A673 (cell line): ENCODE results near the gene PLIN4. TPM values are rescaled to one million over a fixed set of nuclear protein-coding genes. Genes with fewer than 3 reads are reported as not detected.

Source experiments
- BruUV-seq: library from RNA; stranded (reverse); fragments of 400-500 nt; replicated peaks from 2 replicates; lab custom pipeline; 2021; lab: Mats Ljungman, UMichigan
- CTCF ChIA-PET: fragments of 300-600 bp; sonication (Branson Sonifier 250); formaldehyde crosslinking; loops from one replicate; lab custom pipeline; 2022; ENCODE audit warnings: antibody characterized with exemption; lab: Charles Lee
- POLR2A ChIA-PET: fragments of 300-600 bp; sonication (Branson Sonifier 250); formaldehyde crosslinking; loops from one replicate; lab custom pipeline; 2022; ENCODE audit warnings: antibody characterized with exemption; ENCODE audit not compliant: low non-redundant PET; lab: Charles Lee
- DNase-seq: peaks from one replicate; pipeline ENCODE4 v3.0.0-alpha.2; 2015; ENCODE audit warnings: low spot score
- H3K27ac ChIP-seq: fragments of 200-600 bp; sonication (generic); 2 replicates; pipeline ENCODE4 v1.5.1; 2016; ENCODE audit warnings: mixed run types, low read depth, mild to moderate bottlenecking, mixed read lengths, antibody characterized with exemption, low read length; ENCODE audit not compliant: poor library complexity, severe bottlenecking
- H3K27me3 ChIP-seq: fragments of 200-600 bp; sonication (generic); replicated peaks from 2 replicates; pipeline ENCODE4 v1.6.1; 2017; ENCODE audit warnings: mixed run types, low read depth, mild to moderate bottlenecking, mixed read lengths, antibody characterized with exemption, low read length; ENCODE audit not compliant: insufficient read depth, poor library complexity
- H3K36me3 ChIP-seq: fragments of 200-600 bp; sonication (generic); 2 replicates; pipeline ENCODE4 v1.6.1; 2016; ENCODE audit warnings: mixed run types, mild to moderate bottlenecking, mixed read lengths, antibody characterized with exemption, low read length; ENCODE audit not compliant: insufficient read depth, poor library complexity, severe bottlenecking
- H3K4me1 ChIP-seq: fragments of 200-600 bp; sonication (generic); 2 replicates; pipeline ENCODE4 v1.6.1; 2017; ENCODE audit warnings: mixed run types, mild to moderate bottlenecking, mixed read lengths, antibody characterized with exemption, low read length; ENCODE audit not compliant: insufficient read depth, poor library complexity, severe bottlenecking
- H3K4me3 ChIP-seq: fragments of 200-600 bp; sonication (generic); 2 replicates; pipeline ENCODE4 v1.5.1; 2016; ENCODE audit warnings: low read depth, mixed run types, mild to moderate bottlenecking, mixed read lengths, low read length; ENCODE audit not compliant: poor library complexity, severe bottlenecking
- H3K9me3 ChIP-seq: fragments of 200-600 bp; sonication (generic); 2 replicates; pipeline ENCODE4 v1.6.1; 2016; ENCODE audit warnings: mixed run types, low read depth, mild to moderate bottlenecking, mixed read lengths, antibody characterized with exemption, low read length; ENCODE audit not compliant: poor library complexity, severe bottlenecking
- EZH2 ChIP-seq: fragments of 200-600 bp; sonication (generic); IDR thresholded peaks from 2 replicates; pipeline ENCODE4 v1.6.1; 2017; ENCODE audit warnings: borderline replicate concordance, low read depth, mild to moderate bottlenecking, mixed read lengths, antibody characterized with exemption, low read length; ENCODE audit not compliant: poor library complexity, severe bottlenecking
- intact Hi-C: fragments of 100-400 bp; cut with micrococcal nuclease; formaldehyde crosslinking; loops from one replicate; pipeline ENCODE4 v1.10.0; 2022; ENCODE audit not compliant: unreplicated experiment
- total RNA-seq: library from RNA; stranded (reverse); gene quantifications from 2 replicates; pipeline ENCODE4 v1.2.3, GENCODE V29; 2021
- TF ChIP-seq, protein P1 (sequence below): fragments of 300-800, 200-600 bp; sonication (generic); conservative IDR thresholded peaks from 2 replicates; pipeline ENCODE4 v1.5.1; 2017; ENCODE audit warnings: low read depth, mild to moderate bottlenecking, antibody characterized with exemption, low read length, moderate library complexity, mixed read lengths

PLIN4 gene
- total RNA-seq, 1 experiment from 2014 or later, result 1.0 TPM

DNA sequence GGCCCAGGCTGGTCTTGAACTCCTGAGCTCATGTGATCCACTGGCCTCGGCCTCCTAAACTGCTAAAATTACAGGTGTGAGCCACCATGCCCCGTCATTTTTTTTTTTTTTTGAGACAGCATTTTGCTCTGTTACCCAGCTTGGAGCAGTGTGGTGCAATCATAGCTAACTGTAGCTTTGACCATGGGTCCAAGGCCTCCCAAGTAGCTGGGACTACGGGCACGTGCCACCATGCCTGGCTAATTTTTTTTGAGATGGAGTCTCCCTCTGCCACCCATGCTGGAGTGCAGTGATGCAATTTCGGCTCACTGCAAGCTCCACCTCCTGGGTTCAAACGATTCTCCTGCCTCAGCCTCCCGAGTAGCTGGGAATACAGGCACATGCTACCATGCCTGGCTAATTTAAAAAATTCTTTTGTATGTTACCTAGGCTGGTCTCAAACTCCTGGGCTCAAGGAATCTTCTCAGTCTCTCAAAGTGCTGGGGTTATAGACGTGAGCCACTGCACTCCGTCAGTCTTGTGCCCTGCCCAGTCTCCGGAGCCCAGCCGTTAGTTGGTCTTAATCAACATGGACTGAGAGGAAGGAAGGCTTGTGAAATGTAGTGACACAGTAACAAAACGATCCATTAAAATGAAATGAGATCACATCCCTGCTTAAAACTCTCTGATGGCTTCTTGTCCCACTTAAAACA is 23.0 kb upstream of the PLIN4 start:
- Histone ChIP-seq H3K4me3 (no peak overlapping the region), H3K9me3 (no peaks in the 10 kb centered on the region), H3K27me3 (no peaks in the 10 kb centered on the region), H3K4me1 (peaks cover 7% of the 10 kb centered on the region), H3K27ac (no peak overlapping the region), H3K36me3 (no peaks in the 10 kb centered on the region)
- POLR2A ChIA-PET, result interaction anchor here (0.6 kb wide), 1 partner anchor 20 kb away, joined by 14 read pairs; no protein-coding TSS in a partner anchor
- TF ChIP-seq, protein P1, sequence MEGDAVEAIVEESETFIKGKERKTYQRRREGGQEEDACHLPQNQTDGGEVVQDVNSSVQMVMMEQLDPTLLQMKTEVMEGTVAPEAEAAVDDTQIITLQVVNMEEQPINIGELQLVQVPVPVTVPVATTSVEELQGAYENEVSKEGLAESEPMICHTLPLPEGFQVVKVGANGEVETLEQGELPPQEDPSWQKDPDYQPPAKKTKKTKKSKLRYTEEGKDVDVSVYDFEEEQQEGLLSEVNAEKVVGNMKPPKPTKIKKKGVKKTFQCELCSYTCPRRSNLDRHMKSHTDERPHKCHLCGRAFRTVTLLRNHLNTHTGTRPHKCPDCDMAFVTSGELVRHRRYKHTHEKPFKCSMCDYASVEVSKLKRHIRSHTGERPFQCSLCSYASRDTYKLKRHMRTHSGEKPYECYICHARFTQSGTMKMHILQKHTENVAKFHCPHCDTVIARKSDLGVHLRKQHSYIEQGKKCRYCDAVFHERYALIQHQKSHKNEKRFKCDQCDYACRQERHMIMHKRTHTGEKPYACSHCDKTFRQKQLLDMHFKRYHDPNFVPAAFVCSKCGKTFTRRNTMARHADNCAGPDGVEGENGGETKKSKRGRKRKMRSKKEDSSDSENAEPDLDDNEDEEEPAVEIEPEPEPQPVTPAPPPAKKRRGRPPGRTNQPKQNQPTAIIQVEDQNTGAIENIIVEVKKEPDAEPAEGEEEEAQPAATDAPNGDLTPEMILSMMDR, result no peak
- TF ChIP-seq EZH2, result no peak
- intact Hi-C loops, result no loop called here
- DNase-seq, result no peak
- BruUV-seq, result no TSS peak
- CTCF ChIA-PET, result no interaction called here

DNA sequence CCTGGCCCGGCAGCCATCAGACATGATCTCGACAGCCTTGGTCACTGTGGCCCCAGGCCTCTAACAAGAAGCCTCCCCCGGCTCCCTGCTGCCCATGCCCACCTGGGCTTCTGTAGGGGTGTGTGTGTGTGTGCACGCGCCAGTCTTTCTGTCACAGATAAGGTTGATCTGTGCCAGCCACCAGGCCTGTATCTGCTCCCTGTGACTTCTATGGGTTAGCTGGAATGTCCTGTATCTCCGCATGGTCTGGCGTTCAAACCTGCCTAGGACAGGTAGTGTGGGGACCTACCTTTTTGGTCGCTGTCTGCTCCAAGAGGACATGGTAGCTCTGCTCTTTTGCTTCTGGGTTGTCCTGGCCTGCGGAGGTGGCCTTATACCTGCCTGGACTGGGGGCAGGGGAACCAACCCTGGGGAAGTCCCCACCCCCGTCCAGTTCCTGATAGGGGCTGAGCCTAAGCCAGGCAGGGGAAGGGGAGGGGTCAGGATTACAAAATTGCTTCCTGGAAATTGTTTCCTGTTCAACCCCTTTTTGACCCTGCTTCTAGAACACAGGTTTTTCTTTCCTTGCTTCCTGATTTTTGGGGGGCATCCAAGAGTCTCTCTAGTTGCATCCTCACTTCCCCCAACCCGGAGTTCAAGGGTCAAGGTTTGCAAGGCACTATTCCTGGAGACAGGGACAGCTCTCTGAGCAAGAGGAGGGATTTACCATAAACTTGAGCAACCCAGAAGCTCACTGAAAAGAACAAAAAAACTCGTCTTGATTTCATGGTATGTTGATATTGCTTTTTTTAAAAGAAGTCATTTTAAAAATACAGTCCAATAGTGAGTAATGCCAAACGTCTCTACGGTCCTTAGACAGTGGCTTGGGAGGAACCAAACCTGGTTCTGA is 21.7 kb upstream of the PLIN4 start, which contains the start of gene LRG1:
Gene LRG1, minus strand, starts transcription at position 344 of the 889 bp plus-strand sequence. Its CDS starts 23 bp downstream, at position 321.
- ChIA-PET POLR2A (no interaction called here), CTCF (no interaction called here)
- Histone ChIP-seq H3K4me3 (no peak within 1 kb of the TSS), H3K27me3 (no peaks in the 10 kb centered on the region), H3K27ac (no peak within 1 kb of the TSS), H3K4me1 (peaks cover 15% of the 10 kb centered on the region), H3K36me3 (no peaks in the 10 kb centered on the region), H3K9me3 (no peaks in the 10 kb centered on the region)
- TF ChIP-seq, protein P1, result no peak
- TF ChIP-seq EZH2, result no peak
- intact Hi-C loops, result no loop called here
- DNase-seq, result no peak
- no TSS peak for BruUV-seq

DNA sequence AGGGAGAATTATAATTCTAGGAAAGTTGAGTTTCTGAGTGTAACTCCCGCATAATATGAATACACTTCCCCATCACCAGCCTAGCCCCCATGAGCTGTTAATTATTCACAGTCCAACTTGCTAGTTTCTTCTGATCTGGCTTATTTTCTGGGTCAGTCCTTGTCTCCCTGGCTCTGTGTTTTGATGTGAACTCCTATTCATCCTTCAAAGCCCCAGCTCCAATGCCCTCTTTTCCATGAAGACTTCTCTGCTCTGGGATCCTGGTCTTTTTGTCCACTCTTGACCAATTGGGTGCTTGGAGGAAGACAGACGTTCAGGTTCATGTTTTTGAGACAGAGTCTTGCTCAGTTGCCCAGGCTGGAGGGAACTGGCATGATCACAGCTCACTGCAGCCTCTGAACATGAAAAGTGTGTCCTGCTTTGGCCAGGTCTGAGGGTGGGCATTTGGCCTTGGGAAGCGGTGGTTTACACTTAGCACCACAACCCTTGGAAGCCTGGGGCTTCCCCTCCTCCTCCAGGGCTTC is 20.9 kb upstream of the PLIN4 start:
- BruUV-seq, result no TSS peak
- intact Hi-C loops, result no loop called here
- Histone ChIP-seq H3K4me1 (peaks cover 20% of the 10 kb centered on the region), H3K4me3 (no peak overlapping the region), H3K9me3 (no peaks in the 10 kb centered on the region), H3K27ac (no peak overlapping the region), H3K36me3 (no peaks in the 10 kb centered on the region), H3K27me3 (no peaks in the 10 kb centered on the region)
- ChIA-PET POLR2A (no interaction called here), CTCF (no interaction called here)
- no peak for DNase-seq
- no peak for TF ChIP-seq EZH2
- TF ChIP-seq, protein P1, result no peak
